ENCODE results near the gene CTNNA3.

CTNNA3 gene

DNA sequence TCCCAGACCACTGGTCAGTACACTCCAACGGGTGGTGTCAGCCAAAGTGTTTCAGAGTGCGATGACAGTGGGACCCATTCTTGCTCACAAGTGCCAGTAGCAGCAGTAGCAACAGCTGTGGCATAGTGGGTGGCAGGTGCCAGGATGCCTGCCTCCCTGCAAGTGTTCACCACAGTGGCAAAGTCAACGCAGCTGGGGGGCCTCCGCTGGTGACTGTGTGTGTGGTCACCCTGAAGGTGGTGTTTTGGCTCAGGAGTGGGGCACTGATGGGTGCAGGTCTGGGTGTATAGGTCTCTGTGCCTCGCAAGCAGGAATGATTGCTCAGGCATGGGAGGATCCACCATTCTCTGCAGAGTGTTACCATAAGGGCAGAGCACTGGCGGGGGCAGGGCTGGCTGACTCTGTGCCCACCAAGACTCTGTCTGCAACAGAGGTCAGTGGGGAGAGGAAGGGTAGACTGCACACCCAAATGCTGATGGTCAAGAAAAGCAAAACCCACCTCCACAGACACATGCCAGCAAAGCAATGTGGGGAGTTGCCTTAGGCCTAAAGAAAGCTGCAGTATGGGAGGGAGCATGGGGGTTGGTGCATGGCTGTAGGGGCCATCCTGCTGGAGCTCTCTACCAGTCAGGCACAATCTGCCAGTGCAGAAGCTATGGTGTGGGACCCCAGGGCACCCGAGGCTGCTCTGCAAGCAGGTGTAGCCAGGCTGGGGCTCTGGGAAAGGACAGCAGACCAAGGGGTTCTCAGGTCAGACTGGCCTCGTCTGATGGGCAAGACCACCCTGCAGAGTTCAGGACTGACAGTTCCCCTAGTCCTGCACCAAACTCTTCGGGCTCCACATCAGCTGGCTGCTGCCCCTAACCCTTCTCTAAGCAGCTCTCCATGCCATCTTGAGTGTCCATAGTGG lies 368.1 kb downstream of the CTNNA3 start:
- no peak for DNase-seq (ENCODE audit: low read depth)

DNA sequence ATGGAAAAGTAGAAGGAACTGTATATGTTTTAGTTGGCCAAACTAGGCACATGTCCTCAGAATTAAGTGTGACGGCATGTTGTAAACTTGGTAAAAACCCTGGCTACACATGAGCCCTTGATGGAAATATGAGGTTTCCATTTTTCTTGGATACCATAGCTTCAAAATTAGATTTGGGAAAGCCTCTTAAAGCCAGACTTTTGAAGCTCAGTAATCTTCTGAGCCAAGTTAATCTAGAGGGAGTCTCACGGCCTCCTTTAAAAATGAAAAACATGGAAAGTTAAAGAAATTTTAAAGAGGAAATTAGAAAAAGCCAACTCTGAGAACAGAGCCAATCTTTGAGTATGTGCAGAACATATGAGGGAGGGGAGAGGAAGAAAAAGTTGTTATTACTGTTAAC lies 376.0 kb downstream of the CTNNA3 start:
- no peak for DNase-seq (ENCODE audit: low read depth)

DNA sequence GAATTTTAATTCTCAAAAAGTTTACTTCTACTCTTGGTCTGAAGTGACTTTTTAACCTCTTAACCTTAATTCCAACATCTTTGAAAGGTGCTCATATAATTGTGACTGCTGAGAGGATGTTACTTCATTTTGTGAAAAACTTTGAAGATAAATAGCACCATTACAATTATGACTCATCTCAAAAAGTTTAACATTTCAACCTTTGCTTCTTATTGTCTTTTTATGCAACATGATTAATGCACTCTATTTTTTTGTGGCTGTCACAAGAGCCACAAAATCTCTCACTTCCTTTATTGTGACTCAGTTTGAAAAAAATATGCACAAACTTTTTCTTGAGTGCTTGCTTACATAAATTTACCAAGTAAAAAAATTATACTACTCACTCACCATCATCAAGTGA lies 387.1 kb downstream of the CTNNA3 start:
- no peak for DNase-seq (ENCODE audit: low read depth)

- no peak for DNase-seq (ENCODE audit: low read depth)
Observed at GRCh38 chr10:67306588-67307205, 389.3 kb downstream of the CTNNA3 start.

GRCh38 chr10:67302701-67303100 lies 393.3 kb downstream of the CTNNA3 start:
- DNase-seq (ENCODE audit: low read depth), result no peak

- DNase-seq (ENCODE audit: low read depth), result no peak
Observed at GRCh38 chr10:67299761-67300160, 396.2 kb downstream of the CTNNA3 start.

GRCh38 chr10:67297637-67298181 lies 398.3 kb downstream of the CTNNA3 start:
- DNase-seq (ENCODE audit: low read depth), result no peak

GRCh38 chr10:67296926-67297325 lies 399.1 kb downstream of the CTNNA3 start:
- DNase-seq (ENCODE audit: low read depth), result no peak

GRCh38 chr10:67288688-67289410 lies 407.1 kb downstream of the CTNNA3 start:
- DNase-seq (ENCODE audit: low read depth), result no peak

DNA sequence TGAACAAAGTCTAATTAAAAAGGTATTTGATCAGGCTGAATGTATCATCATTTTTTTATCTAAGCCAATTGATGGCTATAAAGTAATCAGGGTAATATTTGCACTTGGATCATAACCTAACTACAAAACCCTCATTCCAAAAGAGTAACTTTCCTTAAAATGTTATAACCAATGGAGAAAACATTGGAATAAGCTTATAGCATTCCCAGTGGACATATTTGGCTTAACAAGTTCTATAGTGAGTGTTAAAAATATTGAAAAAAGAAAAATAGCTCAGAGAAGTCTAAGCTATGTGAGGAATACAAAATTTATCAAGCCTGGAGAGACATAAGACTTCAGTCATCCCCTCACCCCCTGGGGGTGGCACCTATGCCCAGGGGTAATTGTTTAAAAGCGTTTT lies 411.4 kb downstream of the CTNNA3 start:
- no peak for DNase-seq (ENCODE audit: low read depth)

GRCh38 chr10:67282871-67283270 lies 413.1 kb downstream of the CTNNA3 start:
- DNase-seq (ENCODE audit: low read depth), result no peak

- no peak for DNase-seq (ENCODE audit: low read depth)
Observed at GRCh38 chr10:67280405-67280804, 415.6 kb downstream of the CTNNA3 start.

GRCh38 chr10:67277402-67277801 lies 418.6 kb downstream of the CTNNA3 start:
- DNase-seq (ENCODE audit: low read depth), result no peak

DNA sequence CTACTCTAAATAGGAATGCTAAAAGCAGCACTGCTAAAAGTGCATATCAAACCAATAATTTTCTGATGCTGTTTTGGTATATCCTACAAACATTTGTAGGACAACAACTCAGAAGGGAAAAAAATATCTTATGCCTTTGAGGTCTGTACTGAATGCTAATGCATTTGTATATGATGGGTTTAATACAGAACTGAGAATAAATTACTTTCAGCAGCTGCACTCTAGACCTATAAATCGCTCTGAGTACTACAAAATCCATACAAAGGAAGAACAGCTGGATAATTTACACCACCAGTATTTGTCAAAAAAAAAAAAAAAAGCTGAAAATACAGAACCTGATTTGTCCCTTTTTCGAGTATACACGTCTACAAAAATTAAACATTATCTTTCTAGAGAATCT lies 426.2 kb downstream of the CTNNA3 start:
- DNase-seq (ENCODE audit: low read depth), result no peak

- DNase-seq (ENCODE audit: low read depth), result no peak
Observed at GRCh38 chr10:67268146-67268545, 427.8 kb downstream of the CTNNA3 start.

DNA sequence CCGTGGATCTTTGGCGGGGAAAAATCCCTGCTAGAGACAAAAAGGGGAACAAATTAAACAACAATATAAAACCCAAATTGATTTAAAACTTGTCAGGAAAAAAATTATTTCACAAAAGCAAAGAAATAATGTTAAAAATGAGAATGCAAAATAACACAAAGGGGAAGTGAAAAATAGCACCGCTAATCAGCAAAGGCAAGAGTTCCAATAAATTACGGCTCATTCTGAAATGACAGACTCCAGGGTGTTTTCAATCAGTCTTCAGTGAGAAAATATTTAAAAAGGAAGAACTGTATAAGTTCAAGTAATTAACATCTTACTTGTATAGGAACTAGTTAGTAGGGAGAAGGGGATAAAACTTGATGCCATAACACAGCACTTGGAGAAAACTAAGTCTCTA lies 433.3 kb downstream of the CTNNA3 start:
- DNase-seq (ENCODE audit: low read depth), result no peak

- no peak for DNase-seq (ENCODE audit: low read depth)
Observed at GRCh38 chr10:67261300-67261797, 434.6 kb downstream of the CTNNA3 start.

GRCh38 chr10:67259319-67259929 lies 436.6 kb downstream of the CTNNA3 start:
- DNase-seq (ENCODE audit: low read depth), result no peak

- DNase-seq (ENCODE audit: low read depth), result no peak
Observed at GRCh38 chr10:67257427-67258144, 438.4 kb downstream of the CTNNA3 start.

DNA sequence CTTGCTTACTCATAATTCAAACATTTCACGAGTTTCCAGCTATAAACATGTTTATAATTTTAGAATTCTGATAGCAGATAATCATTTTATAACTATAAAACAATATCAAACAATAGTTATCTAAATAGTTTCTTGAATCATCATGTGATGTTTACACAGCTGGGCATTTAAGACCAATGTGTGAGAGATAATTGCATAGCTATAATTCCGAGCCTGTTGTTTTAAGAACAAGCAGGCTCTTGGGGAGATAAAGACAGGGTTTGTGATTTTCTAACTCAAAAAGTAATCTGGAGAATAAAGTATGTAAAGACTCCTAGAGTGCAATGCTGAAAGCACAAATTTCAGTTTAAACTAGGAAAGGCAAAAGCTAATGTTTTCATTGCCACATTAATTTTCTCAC lies 439.0 kb downstream of the CTNNA3 start:
- no peak for DNase-seq (ENCODE audit: low read depth)

- DNase-seq (ENCODE audit: low read depth), result no peak
Observed at GRCh38 chr10:67250686-67251085, 445.3 kb downstream of the CTNNA3 start.

Data from activated gamma-delta T cell treated with anti-CD3 and anti-CD28 coated beads, Interleukin-2, amount 50 U/mL, for 16 hours (primary cell).